ENCODE data around the gene ROCK2.

DNA sequence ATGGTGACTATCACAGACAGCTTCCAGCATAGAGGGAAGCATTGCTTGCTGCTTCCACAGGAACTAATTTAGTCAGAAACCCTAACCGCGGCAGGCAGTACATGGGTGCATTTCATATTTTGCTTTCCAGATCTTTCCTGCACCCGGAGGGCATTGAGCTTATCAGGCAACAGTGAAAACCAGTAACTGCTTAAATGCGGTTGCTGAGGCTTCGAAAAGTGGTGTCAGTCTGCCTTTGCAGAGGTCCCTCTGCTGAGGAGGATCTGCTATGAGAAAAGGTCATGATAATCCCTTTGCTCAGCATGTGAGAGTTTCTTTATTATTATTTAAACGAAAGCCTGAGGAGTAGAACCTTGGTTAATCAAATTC is 44.6 kb upstream of the ROCK2 start:
- TF ChIP-seq POLR2AphosphoS5 (IDR thresholded peaks at IDR 0.05; ENCODE audit: low read depth, low read length) (no peak), REST (IDR thresholded peaks at IDR 0.05; ENCODE audit: insufficient read depth in 1 of 2, low read depth in 2 of 2, low read length in 2 of 2) (no peak), TAF1 (IDR thresholded peaks at IDR 0.05; ENCODE audit: borderline replicate concordance, insufficient read depth, low read length) (no peak)

All from PFSK-1 (cell line).